GM18909 (cell line): ENCODE results near the gene SEMA6A.

ENCODE experiments used
- ATAC-seq: cut with Tn5 transposase; IDR thresholded peaks from one replicate; pipeline ENCODE4 v1.9.1; 2021; ENCODE audit warnings: mild to moderate bottlenecking; ENCODE audit not compliant: unreplicated experiment, poor library complexity

The SEMA6A gene

DNA sequence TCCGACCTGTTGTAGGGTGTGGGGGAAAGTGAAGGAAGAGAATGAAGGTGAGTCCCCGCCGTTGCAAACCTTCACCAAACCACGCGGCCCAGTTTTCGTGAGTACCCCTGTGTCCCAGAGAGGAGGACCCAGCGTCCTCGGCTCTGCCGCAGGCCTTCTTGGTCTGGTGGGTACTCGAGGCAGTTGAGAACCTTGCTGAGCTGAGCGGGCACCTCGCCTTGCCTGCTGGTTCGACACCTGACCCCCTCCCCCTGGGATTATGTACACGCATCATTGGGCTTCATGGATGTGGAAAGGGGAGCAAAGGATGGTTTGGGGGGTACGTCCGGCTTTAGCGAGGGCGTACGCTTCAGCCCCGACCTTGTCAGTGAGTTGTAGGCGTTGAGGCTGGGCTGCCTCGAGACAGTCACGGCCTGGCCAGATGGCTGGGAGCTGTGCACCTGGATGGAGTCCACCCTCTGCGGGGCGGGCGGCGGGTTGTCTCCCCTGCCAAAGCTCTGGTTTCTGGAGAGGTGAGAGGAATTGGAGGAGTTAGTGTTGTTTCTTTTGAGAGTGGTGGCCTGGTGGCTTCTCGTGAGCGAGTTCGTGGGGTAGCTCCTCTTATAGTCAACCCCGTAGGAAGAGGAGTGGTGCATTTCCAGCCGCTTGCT lies 128.1 kb downstream of the SEMA6A start:
- ATAC-seq: no peak

DNA sequence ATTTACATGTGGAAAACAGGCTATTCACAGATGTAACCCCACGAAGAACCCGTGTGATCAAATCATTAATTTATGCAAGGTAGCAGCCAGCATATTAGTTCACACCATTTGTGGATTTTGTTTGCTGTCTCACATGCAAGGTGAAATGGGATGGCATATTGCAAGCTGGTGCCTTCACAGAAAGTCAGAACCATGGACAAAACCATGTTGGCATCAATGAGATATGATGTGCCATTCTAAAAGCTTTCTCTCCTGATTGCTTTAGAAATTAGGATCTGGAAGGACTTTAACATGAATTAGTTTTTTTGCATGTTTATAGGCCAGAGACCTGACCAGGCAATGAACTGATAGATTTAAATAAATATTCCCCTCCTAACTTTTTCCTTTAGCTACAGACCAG lies 129.3 kb downstream of the SEMA6A start:
- ATAC-seq: no peak

DNA sequence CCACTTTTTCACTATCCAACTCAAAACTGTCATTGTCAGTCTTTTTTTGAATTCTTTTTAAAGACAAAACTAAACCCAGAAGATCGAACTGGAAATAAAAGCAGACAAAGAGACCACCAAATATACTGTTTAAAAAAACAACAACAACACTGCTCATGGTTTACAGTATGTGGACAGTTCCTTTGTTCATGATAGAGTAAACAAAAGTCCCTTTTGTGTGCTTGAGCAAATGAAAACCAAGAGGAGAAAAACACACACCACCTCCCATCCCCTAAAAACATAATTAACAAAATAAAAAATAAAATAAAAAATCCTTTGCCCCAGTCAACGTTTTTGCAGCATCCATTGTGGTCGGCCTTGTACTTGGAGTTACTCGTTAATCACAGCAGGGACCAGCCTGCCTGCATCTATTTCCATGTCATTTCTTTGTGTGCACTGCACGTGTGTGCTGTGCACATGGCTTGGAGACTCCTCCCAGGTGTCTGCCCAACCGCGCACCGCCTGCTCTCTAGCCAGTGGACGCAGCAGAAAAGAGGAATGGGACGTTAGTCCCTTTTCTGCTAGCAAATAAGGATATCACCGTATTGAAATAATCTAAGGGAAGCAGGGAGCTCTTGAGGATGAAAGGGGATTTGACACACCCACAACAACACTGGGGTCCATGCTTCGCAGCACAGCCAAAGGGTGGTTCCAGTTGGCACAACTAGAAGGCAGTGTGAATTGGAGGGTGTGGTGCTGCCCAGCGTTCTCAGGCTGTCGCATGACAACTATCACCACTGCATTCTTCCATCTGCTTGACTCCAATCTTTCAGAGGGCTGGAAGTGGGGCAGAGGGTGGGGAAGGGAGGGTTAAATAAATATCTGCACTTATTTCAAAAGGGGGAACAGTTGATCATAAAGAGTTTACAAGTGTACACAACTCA lies 130.0 kb downstream of the SEMA6A start:
- ATAC-seq: no peak

DNA sequence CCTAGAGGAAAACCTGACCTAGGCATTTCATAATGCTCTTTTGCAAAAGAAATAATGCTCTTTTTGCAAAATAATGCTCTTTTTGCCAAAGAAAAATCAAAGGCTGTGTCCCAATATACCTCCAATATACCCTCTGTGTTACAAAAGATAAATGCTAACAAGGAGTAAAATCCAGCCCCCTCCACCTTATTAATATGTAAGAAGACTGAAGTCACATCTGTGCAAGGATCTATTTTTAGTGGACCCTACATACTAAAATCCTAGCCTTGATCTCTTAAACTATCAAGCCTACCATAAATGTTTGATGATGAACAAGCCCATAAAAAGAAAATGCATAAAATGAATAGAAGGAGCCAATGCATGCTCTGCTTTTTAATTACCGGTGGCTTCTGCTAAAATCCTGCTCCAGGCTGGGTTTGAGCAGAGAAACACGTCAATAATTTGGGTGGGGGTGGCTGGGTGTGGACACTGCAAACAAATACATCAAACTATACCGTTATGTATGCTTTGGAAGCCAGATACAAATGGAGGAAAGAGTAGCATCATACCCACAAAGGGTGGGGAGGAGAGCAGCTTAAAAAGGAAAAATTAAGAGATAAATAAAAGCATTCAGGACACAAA lies 131.6 kb downstream of the SEMA6A start:
- no peak for ATAC-seq

DNA sequence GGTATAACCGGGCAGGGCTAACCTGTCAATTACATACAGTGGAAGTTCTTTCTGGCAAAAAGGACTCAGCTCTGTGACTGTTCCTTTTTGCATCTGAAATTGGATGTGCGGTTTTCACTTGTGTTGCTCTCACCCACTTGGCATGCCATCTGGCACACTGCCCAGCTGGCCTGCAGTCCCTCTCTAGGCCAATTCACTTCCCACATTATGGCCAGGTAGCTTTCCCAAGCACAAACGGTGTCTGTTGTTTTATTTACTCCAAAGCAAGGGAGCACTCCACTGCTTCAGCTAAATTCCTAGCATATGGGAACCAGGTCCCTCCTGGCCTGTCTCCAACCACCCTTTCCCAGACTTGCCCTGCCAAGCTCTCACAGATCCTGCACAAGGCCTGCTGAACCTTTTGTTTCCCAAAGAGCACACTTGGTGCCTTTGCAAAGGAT lies 132.5 kb downstream of the SEMA6A start:
- no peak for ATAC-seq

DNA sequence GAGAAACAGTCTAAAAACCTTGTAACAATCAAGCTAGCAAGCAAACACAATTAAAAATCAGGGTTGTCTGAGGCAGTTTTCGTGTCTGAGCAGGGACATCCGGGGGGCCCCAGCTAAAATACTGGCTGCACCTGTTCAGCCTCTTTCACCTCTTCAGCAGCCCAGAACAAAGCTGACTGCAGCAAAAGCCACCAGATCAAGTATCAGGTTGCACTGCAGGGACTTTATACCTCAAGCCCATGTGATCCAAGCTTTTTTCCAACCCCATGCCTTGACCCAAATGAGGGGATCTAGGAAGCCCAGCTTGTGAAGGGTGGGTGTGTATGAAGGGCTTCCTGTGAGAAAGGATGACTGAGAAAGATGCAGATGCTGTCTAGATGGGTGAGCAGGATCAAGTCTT lies 133.4 kb downstream of the SEMA6A start:
- ATAC-seq: no peak

DNA sequence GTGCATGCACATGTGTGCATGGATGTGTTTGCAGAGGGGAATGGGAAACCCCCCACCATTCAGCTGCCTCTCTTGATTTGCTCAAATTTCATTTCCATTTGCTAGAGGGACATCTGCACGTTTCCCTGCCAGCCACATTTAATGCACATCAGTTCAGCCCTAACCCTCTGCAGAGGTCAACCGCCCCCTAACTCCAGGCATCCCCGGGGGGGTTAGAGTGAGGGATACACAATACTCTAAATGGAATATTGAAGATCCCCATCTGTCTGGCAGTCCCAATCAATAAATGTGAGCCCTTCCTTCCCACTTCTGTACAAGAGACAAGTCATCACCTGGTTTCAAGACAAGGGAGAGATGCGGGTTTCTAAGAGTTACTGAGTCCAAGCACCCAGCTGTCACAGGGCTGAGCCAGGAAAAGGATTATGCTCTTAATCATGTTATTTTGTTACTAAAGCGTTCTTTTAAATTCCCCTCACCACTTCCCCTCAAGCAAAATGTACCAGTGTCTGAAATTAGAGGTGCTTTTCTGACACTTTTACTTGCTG lies 134.1 kb downstream of the SEMA6A start:
- ATAC-seq: no peak

DNA sequence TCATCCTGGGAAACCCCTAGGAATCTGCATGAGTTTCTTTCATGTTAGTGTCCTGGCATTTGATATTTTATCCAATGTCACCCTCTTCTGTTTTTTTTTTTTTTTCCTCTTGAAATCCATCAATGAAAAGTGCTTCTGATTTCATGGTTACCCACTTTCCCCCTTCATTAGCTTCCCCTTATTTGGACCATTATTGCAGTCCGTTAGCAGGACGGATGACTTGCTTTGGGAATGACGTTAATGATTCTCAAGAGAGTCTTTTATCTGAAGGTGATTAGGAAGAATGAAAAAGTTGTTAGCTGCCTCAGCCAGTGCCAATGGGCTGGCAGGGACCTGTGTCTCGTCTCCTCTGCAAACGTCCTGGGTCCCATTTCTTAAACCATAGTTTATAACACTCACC lies 134.7 kb downstream of the SEMA6A start:
- no peak for ATAC-seq

DNA sequence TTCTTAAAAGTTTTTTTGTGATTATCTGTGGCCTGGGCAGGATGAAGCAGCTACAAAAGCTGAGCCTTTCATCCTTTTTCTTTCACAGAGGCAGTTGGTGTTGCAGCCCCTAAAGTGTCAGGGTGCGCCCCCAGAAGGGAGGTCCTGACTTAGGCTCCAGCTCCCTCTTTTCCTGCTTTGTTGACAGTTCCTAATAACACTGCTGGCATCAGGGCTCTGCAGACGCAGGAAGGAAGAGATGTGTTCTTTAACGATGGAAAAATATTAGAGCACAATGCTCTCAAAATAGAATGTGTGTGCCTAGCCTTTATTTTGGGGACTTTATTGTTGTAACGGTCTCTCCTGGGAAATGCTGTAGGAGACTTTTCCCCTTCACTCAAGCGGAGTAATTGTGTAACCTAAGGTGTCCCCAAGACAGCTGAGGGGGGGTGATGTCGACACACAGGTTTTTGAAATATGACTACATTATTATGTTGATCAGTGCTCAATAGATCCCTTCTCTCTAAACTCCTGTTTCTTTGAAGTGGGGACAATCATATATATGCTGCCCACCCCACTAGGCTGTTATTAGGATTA lies 135.6 kb downstream of the SEMA6A start:
- no peak for ATAC-seq

DNA sequence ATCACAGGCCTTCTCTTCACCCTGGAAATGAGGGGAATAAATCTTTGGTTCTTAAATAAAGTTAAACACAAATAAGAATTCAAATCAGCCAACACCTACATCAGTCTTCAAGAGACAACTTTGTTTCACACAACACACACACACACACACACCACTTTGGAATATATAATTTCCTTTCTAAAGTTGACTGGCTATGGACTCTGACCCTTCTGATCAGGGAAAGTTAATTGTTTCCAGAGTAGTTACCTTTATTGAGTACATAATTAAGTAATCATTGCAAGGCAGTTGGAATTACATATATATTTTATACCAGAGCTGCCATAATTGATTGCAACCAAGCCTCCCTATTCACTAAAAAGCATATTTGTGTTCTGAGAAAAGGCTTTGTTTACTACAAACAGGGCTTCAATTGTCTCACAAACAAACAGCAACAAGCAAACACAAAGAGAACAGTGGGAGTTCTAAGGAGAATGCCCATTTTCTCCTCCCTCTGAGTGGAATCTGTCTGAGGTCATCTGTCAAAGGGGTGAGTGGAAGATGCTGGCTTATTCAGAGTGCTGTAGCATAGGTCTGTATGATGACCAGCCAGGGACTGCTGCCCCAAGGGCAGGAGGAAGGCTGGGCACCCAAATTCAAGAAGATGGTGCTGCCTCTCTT lies 136.6 kb downstream of the SEMA6A start:
- no peak for ATAC-seq

DNA sequence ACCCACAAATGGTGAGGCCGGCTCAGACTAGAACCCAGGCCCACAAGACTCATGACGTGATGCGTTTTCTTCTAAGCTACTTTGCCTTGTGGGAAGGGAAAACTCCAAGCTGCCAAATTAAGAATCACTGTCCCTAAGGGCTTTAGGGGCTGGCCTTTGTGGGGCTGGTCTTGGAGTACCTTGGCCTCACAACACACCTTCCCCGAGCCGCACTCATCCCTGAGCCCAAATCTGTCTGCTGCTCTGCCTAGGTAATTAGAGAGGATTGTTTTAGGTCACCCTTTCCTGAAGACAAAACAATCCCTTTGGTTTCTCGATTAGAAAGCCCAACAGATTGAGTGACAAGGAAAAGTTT lies 137.3 kb downstream of the SEMA6A start:
- ATAC-seq: no peak

DNA sequence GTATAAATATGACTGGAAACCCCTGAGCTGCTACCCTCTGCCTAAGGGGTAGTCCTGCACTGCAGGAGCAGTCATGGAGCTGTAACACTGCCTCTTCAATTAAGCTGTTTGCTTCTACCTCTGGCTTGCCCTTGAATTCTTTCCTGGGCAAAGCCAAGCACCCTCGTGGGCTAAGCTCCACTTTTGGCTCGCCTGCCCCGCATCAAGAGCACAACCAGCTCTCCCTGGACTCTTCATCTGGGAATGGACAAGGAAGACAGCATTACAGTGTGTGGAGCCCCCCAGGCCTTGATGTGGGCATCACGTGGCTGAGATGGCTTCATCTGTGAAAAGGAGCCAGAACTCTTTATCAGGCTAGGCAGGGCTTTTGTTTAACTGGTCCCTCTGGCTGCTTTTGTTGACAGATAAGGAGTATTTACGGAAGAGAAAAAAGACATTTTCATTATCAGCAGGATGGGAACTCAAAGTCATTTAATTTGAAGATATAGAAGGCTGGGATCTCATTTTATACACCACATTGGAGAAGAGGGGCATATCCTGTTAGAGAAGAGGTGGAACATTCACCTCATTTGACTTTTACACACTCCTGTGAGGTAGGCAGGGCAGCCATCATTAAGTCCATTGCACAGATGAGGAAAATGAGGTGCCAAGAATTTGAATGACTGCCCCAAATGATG lies 137.8 kb downstream of the SEMA6A start:
- ATAC-seq: no peak

DNA sequence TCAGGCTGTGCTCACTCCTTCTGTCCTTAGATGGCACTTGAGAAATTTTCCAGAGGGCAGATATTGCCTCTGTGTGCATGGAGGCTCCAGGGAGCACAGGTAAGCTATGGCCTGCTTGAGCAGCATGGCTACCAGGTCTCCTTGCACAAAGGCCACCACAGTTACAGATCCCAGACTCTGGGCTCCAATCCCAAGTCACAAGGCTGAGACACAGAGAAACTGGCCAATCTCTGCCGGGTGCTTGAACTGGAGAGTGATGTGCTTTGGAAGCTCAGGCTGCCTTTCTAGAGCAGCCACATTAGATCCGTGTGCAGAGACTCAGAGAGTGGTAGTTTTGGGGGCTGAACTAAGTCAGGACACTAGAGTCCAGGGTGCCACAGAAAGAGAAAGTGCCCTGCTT lies 145.7 kb downstream of the SEMA6A start:
- ATAC-seq: no peak

DNA sequence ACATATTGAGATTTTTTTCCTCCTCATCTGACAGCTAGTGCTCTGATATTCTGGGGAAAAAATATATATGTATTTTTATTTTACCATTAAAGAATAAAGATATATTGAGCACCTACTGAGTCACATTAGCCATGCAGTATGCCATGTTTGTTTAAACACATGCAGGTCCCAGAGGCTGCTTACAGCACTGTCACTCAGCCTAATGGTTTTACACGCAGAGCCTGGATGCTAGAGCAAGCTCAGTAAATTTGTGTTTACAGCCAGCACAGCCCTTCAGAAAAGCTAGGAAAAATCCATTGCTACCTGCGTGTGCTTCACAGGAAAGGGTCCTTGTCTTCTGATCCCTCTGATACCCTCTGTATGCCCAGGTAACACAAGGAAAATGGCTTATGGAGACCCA lies 146.2 kb downstream of the SEMA6A start:
- no peak for ATAC-seq

DNA sequence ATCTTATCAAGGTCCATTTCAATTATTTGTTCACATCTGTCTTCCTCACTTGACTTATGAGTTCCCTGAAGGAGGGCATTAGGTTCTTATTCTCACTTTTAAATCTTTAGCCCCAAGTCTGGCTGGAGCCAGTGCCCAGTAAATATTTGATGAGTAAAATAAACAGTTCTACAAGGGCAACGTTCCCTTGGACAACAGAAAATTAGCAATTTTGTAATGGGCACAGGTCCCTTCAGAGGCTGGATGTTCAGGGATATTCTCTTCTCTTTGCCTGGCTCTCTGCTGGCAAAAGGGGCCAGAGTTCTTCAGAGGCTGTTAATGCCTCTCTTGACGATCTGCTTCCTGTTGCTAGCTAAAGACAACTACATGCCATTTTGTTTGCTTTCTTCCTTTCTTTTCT lies 149.7 kb downstream of the SEMA6A start:
- no peak for ATAC-seq

DNA sequence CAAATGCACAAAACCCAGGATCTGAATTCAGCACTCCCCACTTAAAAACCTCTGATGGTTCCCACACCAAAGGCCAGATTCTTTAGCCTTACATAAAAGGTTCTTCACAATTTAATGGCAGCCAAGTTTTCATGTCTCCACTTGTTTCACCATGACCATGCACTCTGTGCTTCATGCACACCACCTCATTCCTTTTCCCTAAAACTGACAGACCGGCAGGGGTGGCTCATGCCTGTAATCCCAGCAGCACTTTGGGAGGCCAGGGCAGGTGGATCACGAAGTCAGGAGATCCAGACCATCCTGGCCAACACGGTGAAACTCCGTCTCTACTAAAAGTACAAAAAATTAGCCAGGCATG lies 150.4 kb downstream of the SEMA6A start:
- ATAC-seq: no peak

DNA sequence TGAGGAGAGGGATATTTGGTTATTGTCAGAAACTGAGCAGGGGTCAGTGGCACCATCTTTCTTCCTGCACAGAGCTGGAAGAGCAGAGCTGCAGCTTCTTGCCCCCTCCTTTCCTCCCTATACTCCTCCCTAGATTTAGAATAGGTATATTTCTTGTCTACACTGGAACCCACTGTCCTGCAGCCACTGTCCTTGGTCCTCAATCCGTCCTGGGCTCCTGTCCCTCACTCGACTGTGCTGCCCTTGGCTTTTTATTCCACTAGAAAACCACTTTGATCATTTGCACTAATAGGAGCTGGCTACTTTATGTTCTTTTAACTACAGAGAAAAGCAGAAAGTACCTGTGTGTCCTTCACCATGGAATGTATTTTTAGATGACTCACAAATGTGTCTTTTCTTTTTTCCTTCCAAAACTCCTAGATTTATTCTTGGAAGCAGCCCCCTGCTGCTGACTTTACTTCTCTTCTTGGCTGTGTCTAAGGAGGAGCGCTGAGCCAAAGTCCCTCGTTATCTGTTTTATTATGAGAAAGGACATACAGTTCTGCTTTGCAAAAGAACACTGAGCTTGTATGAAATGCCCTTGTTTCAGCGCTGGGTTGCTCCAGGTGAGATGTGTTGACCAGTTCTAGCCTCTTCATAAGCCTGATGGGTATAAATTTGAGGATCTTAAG lies 150.9 kb downstream of the SEMA6A start:
- ATAC-seq: no peak

DNA sequence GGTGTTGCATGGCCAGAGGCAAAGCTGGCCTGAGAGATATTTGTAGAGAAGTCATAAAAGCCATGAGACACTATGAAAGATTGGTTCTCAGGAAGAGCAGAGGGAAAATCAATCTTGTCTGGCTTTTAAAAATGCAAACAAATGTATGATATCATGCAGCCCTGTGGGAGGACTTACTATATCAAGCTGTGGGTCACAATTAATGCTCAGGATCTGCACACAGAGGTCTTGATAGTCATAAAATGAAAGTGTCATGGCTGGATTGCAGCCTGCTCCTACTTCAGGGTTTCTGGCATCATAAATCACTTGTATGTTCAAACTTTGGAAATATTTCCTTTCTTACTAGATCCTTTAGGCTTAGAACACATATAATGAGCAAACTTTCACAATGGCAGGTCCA lies 151.5 kb downstream of the SEMA6A start:
- no peak for ATAC-seq

DNA sequence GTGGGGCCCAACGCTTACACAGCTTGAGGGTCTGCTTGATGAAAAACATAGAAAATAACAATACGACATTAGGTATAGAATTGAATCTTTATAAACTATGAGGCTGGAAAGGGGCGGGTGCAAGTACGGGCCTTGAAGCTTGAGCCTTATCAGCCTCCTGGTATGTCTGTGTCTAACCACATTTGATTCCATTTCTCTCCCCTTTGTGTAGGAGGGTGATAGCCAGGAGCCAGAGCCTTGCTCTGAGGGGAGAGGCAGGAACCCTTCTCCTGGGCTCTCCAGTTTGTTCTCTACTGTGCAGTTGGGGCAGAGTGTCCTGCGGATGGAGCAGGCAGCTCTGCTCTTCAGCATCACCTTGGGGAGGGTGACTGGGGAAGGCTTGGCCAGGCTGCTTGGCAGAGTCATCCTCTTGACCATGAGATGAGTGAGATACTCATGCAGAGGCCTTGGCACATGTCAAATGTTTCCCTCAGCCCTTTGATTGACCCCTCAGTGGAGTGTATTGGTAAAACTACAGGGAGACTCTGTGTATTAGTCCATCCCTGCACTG lies 153.5 kb downstream of the SEMA6A start:
- no peak for ATAC-seq
